ENCODE measurements around the gene HK1.
"Not testable (repeated sequence)": the region's sequence is repeated elsewhere in the genome, so short reads cannot be mapped to it uniquely, and the experiment has no call there.

HK1 gene

GRCh38 chr10:69247313-69247710 lies 31.0 kb upstream of the HK1 start:
- no peak overlapping the region for H4K91ac ChIP-seq (ENCODE audit: low read depth, low read length, poor library complexity)
- H4K8ac ChIP-seq (ENCODE audit: low read depth, low read length): peak overlapping the region; percentile 9
- no peak overlapping the region for H3K4me2 ChIP-seq (ENCODE audit: insufficient read depth, low read length, poor library complexity, severe bottlenecking)
- H3K23ac ChIP-seq (ENCODE audit: low read depth, low read length, poor library complexity): no peak overlapping the region
- H3K36me3 ChIP-seq (replicated peaks in 1 of 2; ENCODE audit: control insufficient read depth in 2 of 2, insufficient read depth in 2 of 2, low read length in 2 of 2): no peaks in the 10 kb centered on the region
- no peak overlapping the region for H3K9ac ChIP-seq (ENCODE audit: low read depth, low read length, poor library complexity)
- DNase-seq (ENCODE audit: low spot score): no peak
- H2BK15ac ChIP-seq (ENCODE audit: low read length): no peak overlapping the region
- H3K14ac ChIP-seq (ENCODE audit: low read length): no peak overlapping the region
- H3K4ac ChIP-seq (ENCODE audit: low read length): no peak overlapping the region
- H3K4me3 ChIP-seq (ENCODE audit: low read length in 2 of 2): no peak overlapping the region
- WGBS, 2 donors (ENCODE audit: extremely low coverage in 2 of 2, insufficient read length in 2 of 2, insufficient replicate concordance in 1 of 2): no CpG with 5 or more reads among the region's 13 CpGs
- H2BK120ac ChIP-seq (ENCODE audit: low read depth, low read length): no peak overlapping the region
- H3K79me1 ChIP-seq (ENCODE audit: low read depth, low read length): no peaks in the 10 kb centered on the region
- H2BK12ac ChIP-seq (ENCODE audit: low read length): no peak overlapping the region
- no peak overlapping the region for H3K18ac ChIP-seq (ENCODE audit: low read length)
- no peak overlapping the region for H2BK5ac ChIP-seq (ENCODE audit: low read length)
- H3K27ac ChIP-seq (replicated peaks; ENCODE audit: low read length): no peak overlapping the region
- H2AK5ac ChIP-seq (ENCODE audit: low read depth, low read length): peak overlapping the region; percentile 13
- H3K27me3 ChIP-seq (ENCODE audit: control insufficient read depth in 3 of 3, insufficient read depth in 3 of 3, low read depth in 1 of 3, low read length in 3 of 3): peaks cover 0 to 18% (median 0%) of the 10 kb centered on the region in 3 experiments
- H2AFZ ChIP-seq (ENCODE audit: low read length): no peak overlapping the region
- no peaks in the 10 kb centered on the region for H3K9me3 ChIP-seq (replicated peaks in 1 of 2; ENCODE audit: control insufficient read depth in 2 of 2, insufficient read depth in 1 of 2, low read depth in 1 of 2, low read length in 2 of 2)
- peaks cover 4% of the 10 kb centered on the region in 2 donors for H3K4me1 ChIP-seq (ENCODE audit: control insufficient read depth in 2 of 2, insufficient read depth in 1 of 2, low read depth in 1 of 2, low read length in 2 of 2)

DNA sequence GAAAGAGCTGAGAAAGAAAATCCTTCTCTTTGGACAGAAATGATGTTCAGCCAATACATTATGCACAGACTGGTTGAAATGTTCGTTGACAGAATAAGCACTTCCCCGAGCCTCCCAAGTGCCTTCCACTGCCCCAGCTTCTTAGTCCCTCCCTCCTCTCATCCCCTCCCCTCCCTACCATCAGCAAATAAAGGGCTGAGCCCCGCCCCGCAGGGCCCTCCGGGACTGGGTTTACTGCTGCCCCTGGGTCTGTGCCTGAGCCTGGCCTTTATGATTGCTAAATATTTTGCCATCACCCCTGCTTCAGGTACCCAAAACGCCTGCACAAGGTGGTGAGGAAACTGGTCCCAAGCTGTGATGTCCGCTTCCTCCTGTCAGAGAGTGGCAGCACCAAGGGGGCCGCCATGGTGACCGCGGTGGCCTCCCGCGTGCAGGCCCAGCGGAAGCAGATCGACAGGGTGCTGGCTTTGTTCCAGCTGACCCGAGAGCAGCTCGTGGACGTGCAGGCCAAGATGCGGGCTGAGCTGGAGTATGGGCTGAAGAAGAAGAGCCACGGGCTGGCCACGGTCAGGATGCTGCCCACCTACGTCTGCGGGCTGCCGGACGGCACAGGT lies 30.1 kb upstream of the HK1 start:
- no peak overlapping the region for H3K4ac ChIP-seq (ENCODE audit: low read length)
- no peak overlapping the region for H2AFZ ChIP-seq (ENCODE audit: low read length)
- peak overlapping the region; percentile 17 for H3K23ac ChIP-seq (ENCODE audit: low read depth, low read length, poor library complexity)
- H3K27me3 ChIP-seq (ENCODE audit: control insufficient read depth in 3 of 3, insufficient read depth in 3 of 3, low read depth in 1 of 3, low read length in 3 of 3): peaks cover 0 to 21% (median 0%) of the 10 kb centered on the region in 3 experiments
- H3K9ac ChIP-seq (ENCODE audit: low read depth, low read length, poor library complexity): no peak overlapping the region
- no peak overlapping the region for H3K4me2 ChIP-seq (ENCODE audit: insufficient read depth, low read length, poor library complexity, severe bottlenecking)
- H3K36me3 ChIP-seq (replicated peaks in 1 of 2; ENCODE audit: control insufficient read depth in 2 of 2, insufficient read depth in 2 of 2, low read length in 2 of 2): no peaks in the 10 kb centered on the region
- no CpG with 5 or more reads among the region's 24 CpGs for WGBS, 2 donors (ENCODE audit: extremely low coverage in 2 of 2, insufficient read length in 2 of 2, insufficient replicate concordance in 1 of 2)
- DNase-seq (ENCODE audit: low spot score): no peak
- H3K9me3 ChIP-seq (replicated peaks in 1 of 2; ENCODE audit: control insufficient read depth in 2 of 2, insufficient read depth in 1 of 2, low read depth in 1 of 2, low read length in 2 of 2): no peaks in the 10 kb centered on the region
- H4K91ac ChIP-seq (ENCODE audit: low read depth, low read length, poor library complexity): no peak overlapping the region
- H3K4me1 ChIP-seq (ENCODE audit: control insufficient read depth in 2 of 2, insufficient read depth in 1 of 2, low read depth in 1 of 2, low read length in 2 of 2): no peaks in the 10 kb centered on the region
- peak overlapping the region; percentile 87 for H3K18ac ChIP-seq (ENCODE audit: low read length)
- H2AK5ac ChIP-seq (ENCODE audit: low read depth, low read length): peak overlapping the region; percentile 40
- H2BK120ac ChIP-seq (ENCODE audit: low read depth, low read length): no peak overlapping the region
- no peak overlapping the region for H2BK15ac ChIP-seq (ENCODE audit: low read length)
- no peak overlapping the region for H4K8ac ChIP-seq (ENCODE audit: low read depth, low read length)
- H2BK12ac ChIP-seq (ENCODE audit: low read length): no peak overlapping the region
- H3K14ac ChIP-seq (ENCODE audit: low read length): peak overlapping the region; percentile 82
- no peak overlapping the region for H2BK5ac ChIP-seq (ENCODE audit: low read length)
- no peak overlapping the region for H3K27ac ChIP-seq (replicated peaks; ENCODE audit: low read length)
- no peaks in the 10 kb centered on the region for H3K79me1 ChIP-seq (ENCODE audit: low read depth, low read length)
- no peak overlapping the region for H3K4me3 ChIP-seq (ENCODE audit: low read length in 2 of 2)

GRCh38 chr10:69250041-69250440 lies 28.3 kb upstream of the HK1 start:
- peaks cover 0 to 33% (median 0%) of the 10 kb centered on the region in 3 experiments for H3K27me3 ChIP-seq (ENCODE audit: control insufficient read depth in 3 of 3, insufficient read depth in 3 of 3, low read depth in 1 of 3, low read length in 3 of 3)
- no peak overlapping the region for H3K18ac ChIP-seq (ENCODE audit: low read length)
- no peak overlapping the region for H3K14ac ChIP-seq (ENCODE audit: low read length)
- no peak overlapping the region for H3K4me2 ChIP-seq (ENCODE audit: insufficient read depth, low read length, poor library complexity, severe bottlenecking)
- H4K91ac ChIP-seq (ENCODE audit: low read depth, low read length, poor library complexity): no peak overlapping the region
- no peak overlapping the region for H2BK12ac ChIP-seq (ENCODE audit: low read length)
- no peak overlapping the region for H3K27ac ChIP-seq (replicated peaks; ENCODE audit: low read length)
- no peaks in the 10 kb centered on the region for H3K79me1 ChIP-seq (ENCODE audit: low read depth, low read length)
- WGBS, 2 donors (ENCODE audit: extremely low coverage in 2 of 2, insufficient read length in 2 of 2, insufficient replicate concordance in 1 of 2): no CpG with 5 or more reads among the region's 14 CpGs
- peaks cover 0 to 2% of the 10 kb centered on the region in 2 donors for H3K4me1 ChIP-seq (ENCODE audit: control insufficient read depth in 2 of 2, insufficient read depth in 1 of 2, low read depth in 1 of 2, low read length in 2 of 2)
- H3K23ac ChIP-seq (ENCODE audit: low read depth, low read length, poor library complexity): no peak overlapping the region
- no peak overlapping the region for H2AK5ac ChIP-seq (ENCODE audit: low read depth, low read length)
- H3K9ac ChIP-seq (ENCODE audit: low read depth, low read length, poor library complexity): no peak overlapping the region
- peak overlapping the region; percentile 67 for H2BK15ac ChIP-seq (ENCODE audit: low read length)
- H2AFZ ChIP-seq (ENCODE audit: low read length): no peak overlapping the region
- no peak overlapping the region for H3K4ac ChIP-seq (ENCODE audit: low read length)
- no peak overlapping the region for H2BK5ac ChIP-seq (ENCODE audit: low read length)
- no peak for DNase-seq (ENCODE audit: low spot score)
- no peak overlapping the region for H3K4me3 ChIP-seq (ENCODE audit: low read length in 2 of 2)
- H4K8ac ChIP-seq (ENCODE audit: low read depth, low read length): no peak overlapping the region
- H2BK120ac ChIP-seq (ENCODE audit: low read depth, low read length): peak overlapping the region; percentile 12
- no peaks in the 10 kb centered on the region for H3K36me3 ChIP-seq (replicated peaks in 1 of 2; ENCODE audit: control insufficient read depth in 2 of 2, insufficient read depth in 2 of 2, low read length in 2 of 2)
- no peaks in the 10 kb centered on the region for H3K9me3 ChIP-seq (replicated peaks in 1 of 2; ENCODE audit: control insufficient read depth in 2 of 2, insufficient read depth in 1 of 2, low read depth in 1 of 2, low read length in 2 of 2)

GRCh38 chr10:69251417-69251816 lies 26.9 kb upstream of the HK1 start:
- H3K27ac ChIP-seq (replicated peaks; ENCODE audit: low read length); H3K9me3 ChIP-seq (replicated peaks in 1 of 2; ENCODE audit: control insufficient read depth in 2 of 2, insufficient read depth in 1 of 2, low read depth in 1 of 2, low read length in 2 of 2); H2BK120ac ChIP-seq (ENCODE audit: low read depth, low read length); H3K14ac ChIP-seq (ENCODE audit: low read length); H2AK5ac ChIP-seq (ENCODE audit: low read depth, low read length); H3K4me3 ChIP-seq (ENCODE audit: low read length in 2 of 2); DNase-seq (ENCODE audit: low spot score); H3K23ac ChIP-seq (ENCODE audit: low read depth, low read length, poor library complexity); H2BK5ac ChIP-seq (ENCODE audit: low read length); H2AFZ ChIP-seq (ENCODE audit: low read length); H3K4ac ChIP-seq (ENCODE audit: low read length); H4K91ac ChIP-seq (ENCODE audit: low read depth, low read length, poor library complexity); H3K4me1 ChIP-seq (ENCODE audit: control insufficient read depth in 2 of 2, insufficient read depth in 1 of 2, low read depth in 1 of 2, low read length in 2 of 2); H3K79me1 ChIP-seq (ENCODE audit: low read depth, low read length); H2BK15ac ChIP-seq (ENCODE audit: low read length); H3K4me2 ChIP-seq (ENCODE audit: insufficient read depth, low read length, poor library complexity, severe bottlenecking); H3K9ac ChIP-seq (ENCODE audit: low read depth, low read length, poor library complexity); H4K8ac ChIP-seq (ENCODE audit: low read depth, low read length); H2BK12ac ChIP-seq (ENCODE audit: low read length); H3K18ac ChIP-seq (ENCODE audit: low read length); H3K36me3 ChIP-seq (replicated peaks in 1 of 2; ENCODE audit: control insufficient read depth in 2 of 2, insufficient read depth in 2 of 2, low read length in 2 of 2): not testable (repeated sequence)
- no CpG with 5 or more reads among the region's 2 CpGs for WGBS, 2 donors (ENCODE audit: extremely low coverage in 2 of 2, insufficient read length in 2 of 2, insufficient replicate concordance in 1 of 2)
- peaks cover 0 to 30% (median 0%) of the 10 kb centered on the region in 3 experiments for H3K27me3 ChIP-seq (ENCODE audit: control insufficient read depth in 3 of 3, insufficient read depth in 3 of 3, low read depth in 1 of 3, low read length in 3 of 3)

Data from neuronal stem cell (in vitro differentiated cells).